Cardiac fibroblast (primary cell): ENCODE measurements around the gene CYP2B6.
"Not testable (repeated sequence)": the region's sequence is repeated elsewhere in the genome, so short reads cannot be mapped to it uniquely, and the experiment has no call there.

Experiments used
- DNase-seq, 2 donors: peaks; one replicate each; pipeline versions ENCODE4 v3.0.0 to v3.0.0-alpha.2; 2010; ENCODE audit warnings: low read depth in 2 of 2
- H3K4me3 ChIP-seq, 2 donors: replicated peaks in 1 of 2; 1 replicate in 1 of 2; 2 replicates in 1 of 2; pipeline ENCODE4 v1.5.1; 2011; ENCODE audit warnings: low read depth in 2 of 2, low read length in 2 of 2, mild to moderate bottlenecking in 2 of 2, moderate library complexity in 1 of 2
- CTCF ChIP-seq: IDR thresholded peaks from one replicate; pipeline ENCODE4 v1.5.1; 2011; ENCODE audit warnings: low read depth, mild to moderate bottlenecking, low read length, inconsistent platforms

Gene CYP2B6

DNA sequence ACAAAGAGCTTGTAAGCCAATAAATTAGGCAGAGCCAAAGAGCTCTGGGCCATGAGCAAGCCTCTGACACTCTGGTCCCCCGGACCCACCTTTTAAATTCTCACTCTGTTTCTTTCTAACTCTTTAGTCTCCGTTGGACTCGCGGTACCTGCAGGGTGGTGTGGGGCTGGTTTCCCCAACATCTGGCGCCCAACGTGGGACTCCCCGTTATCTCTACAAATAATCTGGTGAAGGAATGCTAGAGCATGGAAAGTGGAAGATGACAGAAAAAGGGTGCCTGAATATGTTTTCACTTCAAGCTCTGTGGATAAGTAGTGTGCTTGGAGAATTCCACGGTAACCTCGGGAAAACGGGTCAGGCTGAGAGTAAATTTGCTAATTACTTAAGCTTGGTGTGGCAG, 36.5 kb upstream of the CYP2B6 start:
- TF ChIP-seq CTCF: no peak
- H3K4me3 ChIP-seq: no peak overlapping the region
- DNase-seq: peak; percentile 5 to 7

- TF ChIP-seq CTCF: no peak
- H3K4me3 ChIP-seq: no peak overlapping the region
- no peak for DNase-seq
Observed at GRCh38 chr19:40959338-40959737, 31.7 kb upstream of the CYP2B6 start.

DNA sequence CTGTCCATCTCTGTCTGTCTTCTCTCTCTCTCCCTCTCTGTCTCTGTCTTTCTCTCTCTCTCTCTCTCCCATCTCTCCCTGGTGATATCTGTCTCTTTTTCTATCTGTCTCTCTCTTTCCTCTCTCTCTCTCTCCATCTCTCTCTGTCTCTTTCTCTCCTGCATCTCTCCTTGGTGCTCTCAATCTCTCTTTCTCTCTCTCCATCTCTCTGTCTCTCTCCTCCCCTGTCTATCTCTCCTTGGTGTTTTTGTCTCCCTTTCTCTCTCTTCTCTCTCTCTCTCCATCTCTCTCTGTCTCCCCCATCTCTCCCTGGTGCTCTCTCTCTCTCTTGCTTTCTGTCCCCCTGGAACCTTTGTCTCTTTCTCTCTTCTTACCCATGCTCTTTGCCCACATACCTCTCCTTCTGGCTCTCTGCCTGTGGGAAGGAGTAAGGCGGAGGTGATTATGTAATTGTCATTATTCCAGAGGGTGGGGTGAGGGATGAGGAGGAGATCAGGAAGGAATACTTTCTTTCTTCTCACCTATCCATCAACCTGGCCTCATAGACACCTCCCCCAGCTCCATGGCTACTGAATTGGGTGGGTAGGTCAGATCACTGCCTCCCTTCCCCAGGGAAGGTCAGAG, 30.9 kb upstream of the CYP2B6 start:
- no peak overlapping the region for H3K4me3 ChIP-seq
- DNase-seq: no peak
- no peak for TF ChIP-seq CTCF

DNA sequence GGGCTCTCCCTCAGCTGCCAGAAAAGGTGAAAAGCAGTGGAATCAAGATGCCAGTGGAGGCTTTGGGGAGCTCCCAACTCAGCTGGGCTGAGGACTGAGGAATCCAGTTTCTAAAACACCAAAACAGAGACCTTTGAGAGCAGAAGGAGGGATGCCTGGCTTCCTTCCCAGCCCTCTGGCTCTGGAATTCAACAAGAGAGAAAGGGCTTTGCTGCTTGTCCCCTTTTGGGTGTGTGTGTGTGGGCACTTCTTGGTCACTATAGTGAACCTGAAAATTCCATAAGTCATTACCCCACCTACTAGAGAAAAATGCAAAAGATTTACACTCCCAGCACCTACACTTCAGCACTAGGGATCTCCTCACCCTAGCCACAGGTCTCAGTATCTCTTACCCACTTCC, 30.3 kb upstream of the CYP2B6 start:
- no peak overlapping the region for H3K4me3 ChIP-seq
- TF ChIP-seq CTCF: no peak
- no peak for DNase-seq

GRCh38 chr19:40962460-40962961, 28.6 kb upstream of the CYP2B6 start:
- DNase-seq: peak; percentile 13 to 35
- TF ChIP-seq CTCF: no peak
- no peak overlapping the region for H3K4me3 ChIP-seq

DNA sequence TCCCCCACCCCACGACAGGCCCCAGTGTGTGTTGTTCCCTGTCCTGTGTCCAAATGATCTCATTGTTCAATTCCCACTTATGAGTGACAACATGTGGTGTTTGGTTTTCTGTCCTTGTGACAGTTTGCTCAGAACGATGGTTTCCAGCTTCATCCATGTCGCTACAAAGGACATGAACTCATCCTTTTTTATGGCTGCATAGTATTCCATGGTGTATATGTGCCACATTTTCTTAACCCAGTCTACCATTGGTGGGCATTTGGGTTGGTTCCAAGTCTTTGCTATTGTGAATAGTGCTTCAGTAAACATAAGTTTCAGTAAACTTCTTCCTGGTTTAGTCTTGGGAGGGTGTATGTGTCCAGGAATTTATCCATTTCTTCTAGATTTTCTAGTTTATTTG, 26.7 kb upstream of the CYP2B6 start:
- not testable (repeated sequence) for DNase-seq, H3K4me3 ChIP-seq

- DNase-seq, H3K4me3 ChIP-seq: not testable (repeated sequence)
Observed at GRCh38 chr19:40965351-40965750, 25.7 kb upstream of the CYP2B6 start.

DNA sequence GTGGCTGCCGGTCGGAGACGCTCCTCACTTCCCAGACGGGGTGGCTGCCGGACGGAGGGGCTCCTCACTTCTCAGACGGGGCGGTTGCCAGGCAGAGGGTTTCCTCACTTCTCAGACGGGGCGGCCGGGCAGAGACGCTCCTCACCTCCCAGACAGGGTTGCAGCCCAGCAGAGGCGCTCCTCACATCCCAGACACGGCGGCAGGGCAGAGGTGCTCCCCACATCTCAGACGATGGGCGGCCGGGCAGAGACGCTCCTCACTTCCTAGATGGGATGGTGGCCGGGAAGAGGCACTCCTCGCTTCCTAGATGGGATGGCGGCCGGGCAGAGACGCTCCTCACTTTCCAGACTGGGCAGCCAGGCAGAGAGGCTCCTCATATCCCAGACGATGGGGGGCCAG, 24.5 kb upstream of the CYP2B6 start:
- not testable (repeated sequence) for DNase-seq, H3K4me3 ChIP-seq

DNA sequence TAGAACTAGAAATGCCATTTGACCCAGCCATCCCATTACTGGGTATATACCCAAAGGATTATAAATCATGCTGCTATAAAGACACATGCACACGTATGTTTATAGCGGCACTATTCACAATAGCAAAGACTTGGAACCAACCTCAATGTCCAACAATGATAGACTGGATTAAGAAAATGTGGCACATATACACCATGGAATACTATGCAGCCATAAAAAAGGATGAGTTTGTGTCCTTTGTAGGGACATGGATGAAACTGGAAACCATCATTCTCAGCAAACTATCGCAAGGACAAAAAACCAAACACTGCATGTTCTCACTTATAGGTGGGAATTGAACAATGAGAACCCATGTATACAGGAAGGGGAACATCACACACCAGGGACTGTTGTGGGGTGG, 23.0 kb upstream of the CYP2B6 start:
- not testable (repeated sequence) for H3K4me3 ChIP-seq, DNase-seq

GRCh38 chr19:40969721-40970120, 21.4 kb upstream of the CYP2B6 start:
- DNase-seq, H3K4me3 ChIP-seq: not testable (repeated sequence)

- not testable (repeated sequence) for H3K4me3 ChIP-seq, DNase-seq
Observed at GRCh38 chr19:40970396-40971345, 20.4 kb upstream of the CYP2B6 start.
